Bronchial epithelial cell (primary cell): ENCODE data around the gene SPATA16. TPM values are rescaled to one million over a fixed set of nuclear protein-coding genes. Genes with fewer than 3 reads are reported as not detected.

Experiments used
- DNase-seq: peaks from one replicate; pipeline ENCODE4 v3.0.0-alpha.2; 2010; ENCODE audit warnings: low read depth
- FAIRE-seq: peaks from 2 replicates; lab custom pipeline; 2011; peaks lifted over from hg19 to GRCh38; lab: Jason Lieb, UNC
- H3K27me3 ChIP-seq: 2 replicates; pipeline ENCODE4 v1.5.1; 2011; ENCODE audit warnings: low read length; ENCODE audit not compliant: control insufficient read depth, insufficient read depth
- H3K36me3 ChIP-seq: 2 replicates; pipeline ENCODE4 v1.5.1; 2011; ENCODE audit warnings: low read length; ENCODE audit not compliant: control insufficient read depth, insufficient read depth
- H3K4me3 ChIP-seq: 2 replicates; pipeline ENCODE4 v1.5.1; 2011; ENCODE audit warnings: mild to moderate bottlenecking, low read depth, low read length, control low read depth
- total RNA-seq: library from RNA; depleted of rRNA; stranded (reverse); fragments of >200 nt; gene quantifications from 2 replicates; pipeline ENCODE4 v1.2.1, GENCODE V29; 2014
- TF ChIP-seq, protein P1 (sequence below): IDR thresholded peaks from 2 replicates; pipeline ENCODE4 v1.5.1; 2011; ENCODE audit warnings: mild to moderate bottlenecking, moderate library complexity, low read length, control low read depth, inconsistent platforms; ENCODE audit not compliant: insufficient read depth, severe bottlenecking

The SPATA16 gene
- total RNA-seq, 1 donor from 2014 or later, result not detected

DNA sequence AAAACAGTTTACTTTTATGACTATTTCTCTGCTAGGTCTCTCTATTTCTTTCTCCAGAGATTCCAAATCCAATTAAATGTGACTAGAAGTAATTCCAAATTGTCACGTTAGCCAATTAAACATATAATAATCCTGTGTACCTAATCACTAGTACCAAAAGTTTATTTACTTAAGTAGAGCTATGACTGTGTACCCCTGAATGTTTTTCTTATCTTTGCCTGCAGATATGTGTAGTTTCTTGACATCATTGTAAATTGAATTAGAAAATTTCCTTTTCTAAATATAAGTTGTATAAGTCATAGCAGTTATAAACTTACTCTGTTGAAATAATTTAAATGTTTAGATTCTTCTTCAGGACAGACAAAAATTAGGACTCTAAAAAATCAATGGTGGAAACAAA, 163.3 kb downstream of the SPATA16 start:
- Histone ChIP-seq H3K36me3 (no peaks in the 10 kb centered on the region), H3K4me3 (no peak overlapping the region), H3K27me3 (no peaks in the 10 kb centered on the region)
- DNase-seq (no peak), FAIRE-seq (no peak)
- TF ChIP-seq, protein P1, sequence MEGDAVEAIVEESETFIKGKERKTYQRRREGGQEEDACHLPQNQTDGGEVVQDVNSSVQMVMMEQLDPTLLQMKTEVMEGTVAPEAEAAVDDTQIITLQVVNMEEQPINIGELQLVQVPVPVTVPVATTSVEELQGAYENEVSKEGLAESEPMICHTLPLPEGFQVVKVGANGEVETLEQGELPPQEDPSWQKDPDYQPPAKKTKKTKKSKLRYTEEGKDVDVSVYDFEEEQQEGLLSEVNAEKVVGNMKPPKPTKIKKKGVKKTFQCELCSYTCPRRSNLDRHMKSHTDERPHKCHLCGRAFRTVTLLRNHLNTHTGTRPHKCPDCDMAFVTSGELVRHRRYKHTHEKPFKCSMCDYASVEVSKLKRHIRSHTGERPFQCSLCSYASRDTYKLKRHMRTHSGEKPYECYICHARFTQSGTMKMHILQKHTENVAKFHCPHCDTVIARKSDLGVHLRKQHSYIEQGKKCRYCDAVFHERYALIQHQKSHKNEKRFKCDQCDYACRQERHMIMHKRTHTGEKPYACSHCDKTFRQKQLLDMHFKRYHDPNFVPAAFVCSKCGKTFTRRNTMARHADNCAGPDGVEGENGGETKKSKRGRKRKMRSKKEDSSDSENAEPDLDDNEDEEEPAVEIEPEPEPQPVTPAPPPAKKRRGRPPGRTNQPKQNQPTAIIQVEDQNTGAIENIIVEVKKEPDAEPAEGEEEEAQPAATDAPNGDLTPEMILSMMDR, result no peak

- TF ChIP-seq, protein P1, result no peak
- FAIRE-seq (no peak), DNase-seq (no peak)
- H3K4me3 ChIP-seq, result no peak overlapping the region
- no peaks in the 10 kb centered on the region for H3K36me3 ChIP-seq
- no peaks in the 10 kb centered on the region for H3K27me3 ChIP-seq
Observed at GRCh38 chr3:172974969-172975368, 166.1 kb downstream of the SPATA16 start.

DNA sequence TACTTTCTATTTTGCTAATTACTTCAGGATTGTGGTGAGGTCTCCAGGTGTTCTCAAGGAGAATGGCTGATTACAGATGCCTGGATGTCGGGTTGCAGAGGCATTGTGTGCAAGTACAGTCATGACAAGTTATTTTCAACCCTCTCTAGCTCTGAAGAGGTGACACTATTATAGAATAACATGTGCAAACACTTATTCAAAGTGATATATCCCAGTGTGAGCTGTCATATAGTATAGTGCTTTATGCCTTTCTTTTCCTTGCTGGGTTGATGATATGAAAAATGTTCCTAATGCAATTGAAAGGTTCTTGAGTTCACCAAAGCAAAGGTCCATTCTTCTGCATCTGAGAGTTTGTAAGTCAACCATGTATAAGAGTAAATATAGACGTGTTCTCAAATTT, 167.2 kb downstream of the SPATA16 start:
- Histone ChIP-seq H3K27me3 (no peaks in the 10 kb centered on the region), H3K36me3 (no peaks in the 10 kb centered on the region), H3K4me3 (no peak overlapping the region)
- TF ChIP-seq, protein P1, result no peak
- DNase-seq (no peak), FAIRE-seq (no peak)

DNA sequence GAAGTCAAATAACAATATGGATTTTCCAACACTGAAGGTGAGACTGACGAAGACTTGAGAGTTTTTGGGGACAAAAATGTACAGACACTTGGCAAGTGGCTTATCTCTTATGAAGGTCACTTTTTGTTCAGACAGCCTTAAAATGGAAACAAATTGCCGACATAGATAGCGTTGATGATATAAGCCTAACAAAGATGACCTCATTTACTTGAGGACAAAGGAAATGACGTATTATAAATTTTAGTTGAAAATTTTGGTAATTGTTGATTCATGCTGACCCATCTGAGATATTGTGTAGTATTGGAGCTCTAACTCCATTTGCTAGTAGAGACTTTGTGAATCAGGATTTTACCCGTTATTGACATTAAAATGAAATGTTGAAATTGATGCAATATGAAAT, 168.3 kb downstream of the SPATA16 start:
- FAIRE-seq (no peak), DNase-seq (no peak)
- TF ChIP-seq, protein P1, result no peak
- no peaks in the 10 kb centered on the region for H3K36me3 ChIP-seq
- no peak overlapping the region for H3K4me3 ChIP-seq
- no peaks in the 10 kb centered on the region for H3K27me3 ChIP-seq

DNA sequence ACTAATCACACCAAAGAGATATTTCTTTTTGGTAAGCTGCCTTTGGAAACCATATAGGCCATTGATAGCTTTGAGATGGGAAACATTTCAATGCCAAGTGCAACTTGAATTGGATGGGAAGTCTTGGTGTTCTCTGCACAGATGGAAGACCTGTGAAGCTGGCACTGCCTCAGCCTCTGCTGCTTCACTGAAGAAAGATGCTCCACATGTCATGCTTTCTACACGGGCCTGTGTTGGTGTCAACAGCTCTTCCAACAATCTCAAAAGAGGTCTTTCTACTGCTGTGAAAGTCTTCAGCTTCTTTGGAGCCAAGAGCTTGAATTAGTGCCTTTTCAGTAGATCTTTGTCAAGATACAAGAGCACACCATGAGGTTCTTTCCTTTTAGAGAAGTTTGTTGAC, 169.0 kb downstream of the SPATA16 start:
- H3K36me3 ChIP-seq, result no peaks in the 10 kb centered on the region
- TF ChIP-seq, protein P1, result no peak
- H3K4me3 ChIP-seq, result no peak overlapping the region
- no peak for FAIRE-seq
- no peak for DNase-seq
- no peaks in the 10 kb centered on the region for H3K27me3 ChIP-seq

DNA sequence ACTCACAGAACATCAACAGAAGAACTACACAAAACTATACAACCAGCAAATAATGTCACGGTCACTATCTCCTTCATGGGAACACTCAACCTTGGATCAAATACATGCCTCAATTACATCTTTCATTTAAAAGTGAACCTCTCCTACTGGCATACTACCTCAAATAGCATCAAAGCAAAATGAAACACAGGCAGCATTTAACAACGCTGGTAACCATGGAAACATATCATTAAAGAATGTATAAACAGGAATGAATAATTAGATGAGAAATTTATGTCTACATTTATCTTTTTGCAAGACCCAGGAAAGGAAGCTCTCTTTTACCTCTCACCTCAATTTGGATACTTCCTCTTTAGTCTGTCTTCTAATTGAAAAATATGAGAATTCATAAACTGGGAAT, 172.4 kb downstream of the SPATA16 start:
- TF ChIP-seq, protein P1, result no peak
- Histone ChIP-seq H3K27me3 (no peaks in the 10 kb centered on the region), H3K4me3 (no peak overlapping the region), H3K36me3 (no peaks in the 10 kb centered on the region)
- FAIRE-seq (no peak), DNase-seq (no peak)
